Measurements from ENCODE around the gene ASPSCR1.
A peak's percentile ranks its signal among the peaks of the same experiment; 100 is the strongest.
"Not testable (repeated sequence)": the region's sequence is repeated elsewhere in the genome, so short reads cannot be mapped to it uniquely, and the experiment has no call there.

ASPSCR1 gene

DNA sequence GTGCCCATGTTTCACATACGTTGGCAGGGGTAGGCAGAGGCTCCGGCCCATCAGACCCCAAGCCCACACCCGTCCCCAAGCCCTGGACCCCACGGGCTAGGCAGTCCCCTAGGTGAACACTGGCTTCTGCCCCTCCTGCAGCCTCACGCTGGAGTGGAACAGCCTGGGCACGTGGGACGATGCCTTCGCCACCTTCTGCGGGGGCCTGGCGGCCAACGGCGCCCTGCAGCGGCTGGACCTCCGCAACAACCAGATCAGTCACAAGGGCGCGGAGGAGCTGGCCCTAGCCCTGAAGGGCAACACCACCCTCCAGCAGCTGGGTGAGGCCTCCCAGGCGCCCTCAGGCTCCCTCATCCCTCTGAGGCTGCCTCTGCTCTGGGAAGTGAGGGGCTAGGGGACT lies 47.4 kb downstream of the ASPSCR1 start:
- DNase-seq (ENCODE audit: low spot score): no peak

DNA sequence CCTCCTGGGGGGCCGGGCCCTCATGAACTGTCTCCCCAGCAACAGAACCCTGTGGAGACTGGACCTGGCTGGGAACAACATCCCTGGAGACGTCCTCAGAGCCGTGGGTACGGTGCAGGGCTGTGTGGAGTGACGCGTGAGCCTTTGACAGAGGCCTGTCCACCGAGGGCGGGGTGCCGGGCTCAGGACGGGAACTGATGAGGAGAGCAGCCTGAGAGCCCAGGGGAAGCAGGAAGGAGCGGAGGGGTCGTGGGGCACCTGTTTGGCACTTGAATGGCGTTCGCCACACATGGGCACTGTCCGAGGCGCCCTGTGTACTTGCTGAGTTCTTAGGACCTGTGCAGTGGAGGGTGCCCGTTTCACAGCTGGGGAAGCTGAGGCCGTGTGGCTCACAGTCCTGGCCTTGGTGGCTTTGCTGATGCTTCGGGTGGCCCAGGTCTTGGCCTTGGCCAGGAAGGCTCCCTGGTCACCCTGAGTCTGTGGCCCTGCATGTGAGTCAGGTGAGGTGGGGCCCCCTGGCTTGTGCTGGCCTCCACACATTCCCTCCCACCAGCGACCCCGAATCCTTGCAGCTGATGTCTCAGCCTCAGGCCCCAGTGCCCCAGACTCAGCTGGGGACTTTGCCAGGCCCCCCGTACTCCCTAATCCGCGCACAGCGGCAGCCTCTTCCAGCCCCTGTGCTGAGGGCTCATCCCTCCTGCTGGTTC lies 48.1 kb downstream of the ASPSCR1 start:
- DNase-seq (ENCODE audit: low spot score): no peak

DNA sequence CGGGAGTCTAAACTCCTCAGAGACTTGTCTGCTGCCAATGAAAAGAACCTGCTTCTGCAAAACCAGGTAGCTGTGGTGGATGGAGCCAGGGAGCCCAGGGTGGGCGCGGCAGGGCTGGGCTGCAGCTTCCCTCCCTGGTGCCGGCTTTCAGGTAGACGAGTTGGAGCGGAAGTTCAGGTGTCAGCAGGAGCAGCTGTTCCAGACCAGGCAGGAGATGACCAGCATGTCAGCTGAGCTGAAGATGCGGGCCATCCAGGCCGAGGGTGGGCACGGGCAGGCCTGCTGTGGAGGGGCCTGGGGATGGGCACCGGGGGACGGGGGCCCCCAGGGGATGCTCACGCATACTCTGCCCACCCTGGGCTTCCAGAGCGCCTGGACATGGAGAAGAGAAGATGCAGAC lies 50.8 kb downstream of the ASPSCR1 start:
- no peak for DNase-seq (ENCODE audit: low spot score)

DNA sequence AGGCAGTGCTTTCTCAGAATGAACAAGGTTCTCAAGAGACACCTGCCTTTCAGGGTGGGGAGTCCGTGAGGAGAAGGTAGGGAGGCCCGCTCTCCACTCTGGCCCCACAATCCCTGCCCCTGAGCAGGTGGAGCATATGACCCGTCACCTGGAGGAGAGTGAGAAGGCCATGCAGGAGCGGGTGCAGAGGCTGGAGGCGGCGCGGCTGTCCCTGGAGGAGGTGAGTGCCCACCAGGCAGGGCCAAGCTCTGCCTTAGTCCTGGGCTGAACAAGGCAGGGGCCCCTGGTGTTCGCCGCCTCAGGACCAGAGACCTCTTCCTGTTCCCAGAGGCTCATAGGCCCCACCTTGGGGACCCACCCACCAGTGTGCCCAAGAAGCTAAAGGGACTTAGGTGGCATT lies 51.5 kb downstream of the ASPSCR1 start:
- DNase-seq (ENCODE audit: low spot score): no peak

DNA sequence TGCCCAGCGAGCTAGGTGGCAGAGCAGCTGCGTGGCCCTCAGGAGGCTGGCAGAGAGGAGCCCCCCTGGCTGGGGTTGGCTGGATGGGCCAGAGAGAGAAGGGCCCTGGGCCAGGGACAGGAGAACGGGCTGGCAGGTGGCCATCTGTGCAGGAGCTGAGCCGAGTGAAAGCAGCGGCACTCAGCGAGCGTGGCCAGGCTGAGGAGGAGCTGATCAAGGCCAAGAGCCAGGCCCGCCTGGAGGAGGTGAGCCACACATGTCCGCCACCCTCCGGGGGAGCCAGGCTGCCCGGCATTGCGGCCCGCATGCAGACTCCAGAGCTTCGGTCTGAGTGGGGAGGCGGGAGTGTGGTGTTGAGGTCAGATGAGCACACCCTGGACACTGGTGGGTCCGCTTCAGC lies 52.0 kb downstream of the ASPSCR1 start:
- DNase-seq (ENCODE audit: low spot score): peak; percentile 83

DNA sequence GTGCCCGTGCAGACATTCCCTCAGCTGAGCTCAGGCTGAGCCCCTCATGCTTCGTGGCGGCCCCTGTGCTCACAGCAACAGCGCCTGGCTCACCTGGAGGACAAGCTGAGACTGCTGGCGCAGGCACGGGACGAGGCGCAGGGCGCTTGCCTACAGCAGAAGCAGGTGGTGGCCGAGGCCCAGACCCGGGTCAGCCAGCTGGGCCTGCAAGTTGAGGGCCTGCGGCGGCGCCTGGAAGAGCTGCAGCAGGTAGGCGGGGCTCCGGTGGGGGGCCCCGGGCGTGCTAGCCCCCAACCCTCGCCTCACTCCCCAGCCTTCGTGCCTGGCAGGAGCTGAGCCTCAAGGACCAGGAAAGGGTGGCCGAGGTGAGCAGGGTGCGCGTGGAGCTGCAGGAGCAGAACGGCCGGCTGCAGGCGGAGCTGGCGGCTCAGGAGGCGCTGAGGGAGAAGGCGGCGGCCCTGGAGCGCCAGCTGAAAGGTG lies 52.6 kb downstream of the ASPSCR1 start:
- no peak for DNase-seq (ENCODE audit: low spot score)

DNA sequence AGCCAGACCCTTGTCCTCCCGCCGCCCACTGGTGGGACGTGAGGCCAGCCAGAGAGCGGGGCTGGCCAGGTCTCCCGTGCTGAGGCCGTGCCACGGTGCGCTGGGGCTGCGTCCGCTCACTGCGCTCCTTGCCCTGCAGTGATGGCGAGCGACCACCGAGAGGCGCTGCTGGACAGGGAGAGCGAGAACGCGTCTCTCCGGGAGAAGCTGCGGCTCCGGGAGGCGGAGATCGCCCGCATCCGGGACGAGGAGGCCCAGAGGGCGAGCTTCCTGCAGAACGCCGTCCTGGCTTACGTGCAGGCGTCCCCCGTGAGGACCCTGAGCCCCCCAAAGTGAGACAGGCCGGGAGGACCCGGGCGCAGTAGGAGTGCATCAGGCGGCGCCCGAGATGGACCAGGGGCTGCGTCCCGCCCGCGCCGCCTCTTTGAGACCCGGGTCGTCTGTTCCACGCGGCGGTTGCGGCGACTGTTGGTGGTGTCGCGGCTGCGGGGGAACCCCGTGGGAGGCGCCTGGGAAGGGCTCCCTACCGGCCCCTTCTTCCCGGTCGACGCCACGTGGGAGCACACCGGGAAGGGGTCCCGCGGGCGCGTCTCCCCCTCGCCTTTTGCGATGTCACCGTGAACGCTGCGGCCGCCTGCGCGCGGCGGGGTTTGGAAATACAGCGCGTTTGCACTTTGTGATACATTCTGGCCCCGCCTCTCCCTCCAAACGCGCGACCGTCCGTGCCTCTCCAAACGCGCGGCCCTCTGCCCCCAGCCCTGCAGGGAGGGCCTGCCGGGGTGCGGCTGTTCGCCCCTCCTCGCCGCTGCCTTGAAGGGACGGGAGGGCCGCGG lies 53.3 kb downstream of the ASPSCR1 start:
- DNase-seq (ENCODE audit: low spot score): peak; percentile 84

DNA sequence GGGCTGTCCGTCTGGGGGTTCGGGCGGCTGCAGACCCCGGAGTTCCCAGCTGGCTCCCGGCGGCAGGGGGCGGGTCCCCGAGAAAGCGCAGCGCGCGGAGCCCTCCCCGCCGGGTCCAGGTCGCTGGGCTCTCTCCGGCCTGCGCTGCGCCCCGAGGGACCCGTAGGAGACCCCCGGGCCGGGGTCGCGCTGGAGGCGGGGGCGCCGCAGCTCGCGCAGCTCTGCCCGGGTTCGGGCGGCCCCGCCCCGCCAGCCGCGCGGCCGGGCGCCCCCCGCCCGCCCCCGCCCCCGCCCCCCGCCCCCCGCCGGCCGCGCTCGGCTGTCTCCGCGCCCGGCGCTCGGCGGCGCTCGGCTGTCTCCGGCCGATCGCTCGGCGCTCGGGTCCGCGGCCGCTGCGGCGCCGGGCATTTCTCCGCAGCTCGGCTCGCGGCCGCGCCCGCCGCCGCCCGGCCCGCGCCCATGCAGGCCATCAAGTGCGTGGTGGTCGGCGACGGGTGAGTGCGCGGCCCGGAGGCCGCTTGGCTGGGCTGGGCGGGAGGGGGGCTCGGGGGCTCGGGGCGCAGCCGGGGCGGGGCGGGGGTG lies 54.0 kb downstream of the ASPSCR1 start, which contains the start of gene RAC3:
TSS of gene RAC3 (plus strand) at position 376 of the 582 bp plus-strand sequence. CDS start at position 460, 84 bp downstream.
- peak; percentile 17 for DNase-seq (ENCODE audit: low spot score)

DNA sequence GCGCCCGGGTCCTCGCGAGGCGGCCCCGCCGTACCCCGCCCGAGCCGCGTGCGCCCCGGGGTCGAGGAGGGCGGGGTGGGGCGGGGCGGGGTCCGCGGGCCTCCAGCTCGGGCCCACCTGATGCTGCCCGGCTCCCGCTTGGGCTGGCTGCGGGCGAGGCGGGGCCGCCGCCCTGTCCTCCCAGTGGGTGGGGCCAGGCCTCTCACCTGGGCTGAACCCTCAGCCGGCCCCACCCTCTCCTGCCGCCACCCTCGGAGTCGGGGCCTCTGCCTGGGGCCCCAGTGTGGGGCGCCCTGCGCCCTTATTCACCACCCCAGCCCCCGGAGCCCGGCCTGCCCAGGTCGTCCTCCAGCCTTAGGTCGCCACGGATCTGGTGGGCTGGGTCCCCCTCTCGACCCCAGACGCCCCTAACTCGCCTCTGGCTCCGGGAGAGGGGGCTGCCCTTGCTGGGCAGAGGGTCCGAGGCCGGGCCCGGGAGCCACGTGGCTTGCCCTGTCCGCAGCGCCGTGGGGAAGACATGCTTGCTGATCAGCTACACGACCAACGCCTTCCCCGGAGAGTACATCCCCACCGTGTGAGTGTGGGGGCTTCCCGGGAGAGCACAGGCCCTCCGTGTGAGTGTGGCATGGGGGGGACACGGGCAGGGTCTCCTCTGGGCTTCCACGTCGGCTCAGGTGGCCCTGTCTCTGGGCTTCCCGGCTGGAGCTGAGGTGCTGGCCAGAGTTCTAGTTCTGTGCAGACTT lies 54.6 kb downstream of the ASPSCR1 start:
- peak; percentile 45 for DNase-seq (ENCODE audit: low spot score)

DNA sequence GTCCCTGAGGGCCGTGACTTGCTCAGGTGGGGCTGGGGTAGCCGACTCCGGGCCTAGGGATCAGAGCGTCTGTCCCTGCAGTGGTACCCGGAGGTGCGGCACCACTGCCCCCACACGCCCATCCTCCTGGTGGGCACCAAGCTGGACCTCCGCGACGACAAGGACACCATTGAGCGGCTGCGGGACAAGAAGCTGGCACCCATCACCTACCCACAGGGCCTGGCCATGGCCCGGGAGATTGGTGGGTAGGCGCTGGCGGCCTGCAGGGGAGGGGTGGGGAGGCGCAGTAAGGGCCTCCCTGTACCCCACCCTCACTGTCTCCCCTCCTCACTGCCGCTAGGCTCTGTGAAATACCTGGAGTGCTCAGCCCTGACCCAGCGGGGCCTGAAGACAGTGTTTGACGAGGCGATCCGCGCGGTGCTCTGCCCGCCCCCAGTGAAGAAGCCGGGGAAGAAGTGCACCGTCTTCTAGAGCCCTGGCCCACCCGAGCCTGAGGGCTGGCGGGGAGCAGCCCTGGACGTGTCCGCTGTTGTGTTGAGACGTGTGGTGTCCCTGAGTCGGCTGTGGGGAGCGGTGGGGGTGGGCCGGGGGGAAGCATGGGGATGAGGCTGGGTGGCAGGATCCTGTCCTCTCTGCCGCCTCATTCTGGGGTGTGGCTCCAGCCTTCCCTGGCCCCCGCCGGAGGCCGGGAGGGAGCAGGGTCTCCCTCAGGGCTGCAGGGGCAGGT lies 56.1 kb downstream of the ASPSCR1 start:
- no peak for DNase-seq (ENCODE audit: low spot score)

DNA sequence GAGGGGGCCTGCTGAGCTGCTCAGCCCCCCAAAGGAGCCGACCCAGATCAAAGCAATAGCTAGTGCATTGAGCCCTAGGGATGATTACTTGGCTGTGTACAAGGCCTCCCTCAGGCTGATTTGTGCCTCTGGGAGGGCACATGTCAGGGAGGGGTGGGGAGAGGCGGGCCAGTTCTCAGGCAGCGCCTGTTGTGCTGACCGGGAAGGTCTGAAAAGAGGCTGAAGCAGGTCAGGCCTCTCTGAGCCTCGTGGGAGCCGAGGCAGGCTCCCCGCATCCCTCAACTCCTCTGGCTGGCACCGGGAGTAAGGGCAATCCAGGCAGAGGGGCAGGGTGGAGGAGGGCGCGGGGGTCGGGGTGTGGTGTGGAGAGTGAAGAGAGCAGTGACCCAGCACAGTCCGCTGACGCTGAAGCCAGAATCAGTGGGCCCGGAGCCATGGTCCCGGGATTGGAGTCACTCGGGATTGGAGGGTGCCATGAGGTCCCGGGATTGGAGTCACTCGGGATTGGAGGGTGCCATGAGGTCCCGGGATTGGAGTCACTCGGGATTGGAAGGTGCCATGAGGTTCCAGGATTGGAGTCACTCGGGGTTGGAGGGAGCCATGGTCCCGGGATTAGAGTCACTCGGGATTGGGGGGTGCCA lies 57.1 kb downstream of the ASPSCR1 start:
- peak; percentile 43 for DNase-seq (ENCODE audit: low spot score)

DNA sequence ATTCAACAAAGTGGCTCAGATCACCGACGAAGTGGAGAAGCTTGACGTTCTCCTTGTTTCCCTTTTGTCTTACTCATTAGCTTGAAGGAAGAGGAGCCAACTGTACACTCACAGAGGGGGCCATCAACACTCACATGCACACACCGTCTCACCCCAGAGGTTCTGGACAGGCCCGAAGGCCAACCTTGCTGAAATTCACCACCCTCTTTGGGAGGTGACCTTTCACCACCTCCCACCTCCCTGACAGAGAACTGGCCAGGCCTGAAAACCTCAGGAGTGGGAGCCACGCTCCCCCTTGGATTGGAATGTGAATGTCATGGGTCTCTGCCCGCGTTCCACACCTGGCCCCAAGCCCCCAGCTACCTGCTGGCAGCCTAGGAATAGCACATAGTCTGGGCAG lies 58.1 kb downstream of the ASPSCR1 start:
- no peak for DNase-seq (ENCODE audit: low spot score)

DNA sequence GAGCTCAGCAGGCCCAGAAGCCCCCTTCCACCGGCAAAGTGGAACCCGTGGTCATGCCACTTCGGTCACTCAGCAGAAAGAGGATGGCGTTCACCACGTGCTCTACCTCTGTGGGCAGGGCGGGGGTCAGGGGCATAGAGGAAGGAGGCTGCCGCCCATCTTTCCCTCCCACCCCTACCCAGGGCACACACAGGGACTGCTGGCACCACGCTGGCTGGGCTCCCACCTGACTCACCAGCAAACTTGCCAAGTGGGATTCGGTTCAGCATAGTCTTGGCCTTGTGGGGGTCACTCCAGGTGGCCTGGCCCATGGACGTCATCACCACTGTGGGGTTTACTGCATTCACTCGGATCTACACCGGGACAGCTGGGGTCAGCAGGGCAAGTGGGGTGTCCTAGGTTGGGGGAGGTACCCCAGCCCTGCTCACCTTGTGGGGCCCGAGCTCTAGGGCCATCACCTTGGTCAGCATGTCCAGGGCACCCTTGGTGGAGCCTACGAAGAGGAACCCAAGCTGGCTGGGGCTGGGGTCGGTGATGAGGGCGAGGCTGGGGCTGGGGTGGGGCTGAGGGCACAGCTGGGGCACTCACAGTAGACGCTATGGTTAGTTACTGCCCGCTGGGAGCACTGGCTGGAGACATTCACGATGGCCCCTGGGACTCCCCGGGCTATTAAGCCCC lies 58.7 kb downstream of the ASPSCR1 start:
- no peak for DNase-seq (ENCODE audit: low spot score)

DNA sequence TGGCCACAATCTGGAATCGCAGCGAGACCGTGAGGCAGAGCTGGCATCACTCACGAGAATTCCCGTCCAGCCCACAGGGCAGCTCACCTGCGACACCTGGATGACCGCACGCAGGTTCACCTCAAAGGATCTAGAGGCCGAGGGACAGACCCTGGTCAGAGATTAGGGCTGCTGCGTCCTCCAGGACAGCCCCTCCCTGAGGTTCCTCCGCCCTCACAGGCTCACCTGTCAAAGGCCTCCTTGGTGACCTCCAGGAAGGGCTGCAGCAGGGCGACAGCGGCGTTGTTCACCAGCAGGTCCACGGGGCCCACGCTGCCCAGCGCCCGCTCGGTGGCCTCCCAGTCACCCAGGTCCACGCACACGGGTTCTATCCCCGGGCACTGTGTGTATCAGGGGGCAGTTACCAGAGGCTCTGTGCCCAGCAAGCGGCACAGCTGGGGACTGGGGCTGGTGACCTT lies 59.2 kb downstream of the ASPSCR1 start:
- no peak for DNase-seq (ENCODE audit: low spot score)

DNA sequence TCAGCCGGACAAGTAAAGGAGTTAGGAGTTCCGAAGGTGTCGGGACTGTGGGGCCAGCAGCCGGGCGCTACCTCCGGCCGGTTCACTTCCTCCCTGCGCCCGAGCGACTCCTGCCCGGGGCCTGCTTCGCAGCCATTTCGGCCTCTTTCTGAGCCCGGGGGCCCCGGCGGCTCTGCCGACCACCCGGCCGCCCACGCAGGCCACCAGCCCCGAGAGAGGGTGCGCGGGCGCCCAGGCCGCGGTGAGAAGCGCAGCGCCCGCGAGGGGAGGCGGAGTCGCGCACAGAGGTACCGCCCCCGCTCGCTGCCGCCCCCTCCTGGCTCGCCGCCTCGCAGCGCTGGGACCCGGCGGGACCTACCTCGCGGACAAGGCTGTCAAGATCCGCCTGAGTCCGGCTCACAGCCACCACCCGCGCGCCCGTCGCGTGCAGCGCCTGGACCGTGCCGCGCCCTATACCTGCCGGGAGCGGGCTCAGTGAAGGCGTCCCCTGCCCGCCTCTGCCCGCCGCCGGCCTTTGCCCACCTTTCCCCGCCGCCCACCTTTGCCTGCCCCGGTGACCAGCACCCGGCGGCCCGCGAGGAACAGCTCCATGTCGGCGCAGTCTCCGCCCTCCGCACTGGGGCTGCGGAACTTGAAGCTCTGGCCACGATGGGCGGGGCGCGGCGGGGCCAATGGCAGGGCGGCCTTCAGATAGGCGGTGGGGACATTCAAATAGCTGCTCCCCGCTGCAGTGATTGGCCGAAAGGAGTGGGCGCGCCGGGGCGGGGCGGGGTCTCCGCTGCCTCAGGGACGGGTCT lies 59.9 kb downstream of the ASPSCR1 start, which contains the start of gene DCXR:
TSS of gene DCXR (minus strand) at position 606 of the 797 bp plus-strand sequence. CDS start at position 591, 15 bp downstream.
- peak; percentile 98 for DNase-seq (ENCODE audit: low spot score)

DNA sequence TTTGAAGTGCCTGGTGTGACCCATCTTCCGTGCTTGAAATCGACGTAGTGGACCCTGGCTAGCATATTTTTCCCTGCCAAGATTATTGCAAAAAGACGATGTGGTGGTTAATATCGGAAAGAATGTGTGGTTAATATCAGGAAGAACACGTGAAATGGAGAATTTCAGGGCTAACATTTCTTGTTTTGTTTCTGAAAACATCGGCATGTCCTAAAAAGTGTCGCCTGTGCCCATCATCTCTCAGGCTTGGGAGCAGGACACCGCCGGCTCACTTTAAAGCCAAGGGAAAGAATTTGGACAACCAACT lies 60.4 kb downstream of the ASPSCR1 start:
- DNase-seq (ENCODE audit: low spot score): no peak

DNA sequence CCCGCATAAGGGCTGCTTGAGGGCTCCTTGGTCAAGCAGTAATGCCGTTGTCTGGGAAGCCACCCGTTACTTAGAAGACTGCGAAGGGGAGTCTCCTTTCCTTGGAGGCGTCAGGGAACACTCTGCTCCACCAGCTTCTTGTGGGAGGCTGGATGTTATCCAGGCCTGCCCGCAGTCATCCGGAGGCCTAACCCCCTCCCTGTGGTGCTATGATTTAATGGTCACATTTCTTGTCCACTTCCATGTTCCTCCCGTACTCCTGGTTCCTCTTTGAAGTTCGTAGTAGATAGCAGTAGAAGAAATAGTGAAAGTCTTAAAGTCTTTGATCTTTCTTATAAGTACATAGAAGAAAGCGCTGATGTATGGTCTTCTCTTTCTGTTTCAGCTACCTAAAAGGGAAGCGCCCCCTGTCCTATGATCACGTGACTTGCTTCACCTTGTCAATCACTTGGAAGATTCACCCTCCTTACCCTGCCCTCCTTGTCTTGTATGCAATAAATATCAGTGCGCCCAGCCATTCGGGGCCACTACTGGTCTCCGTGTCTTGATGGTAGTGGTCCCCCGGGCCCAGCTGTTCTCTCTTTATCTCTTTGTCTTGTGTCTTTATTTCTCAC lies 61.5 kb downstream of the ASPSCR1 start:
- DNase-seq (ENCODE audit: low spot score): not testable (repeated sequence)

DNA sequence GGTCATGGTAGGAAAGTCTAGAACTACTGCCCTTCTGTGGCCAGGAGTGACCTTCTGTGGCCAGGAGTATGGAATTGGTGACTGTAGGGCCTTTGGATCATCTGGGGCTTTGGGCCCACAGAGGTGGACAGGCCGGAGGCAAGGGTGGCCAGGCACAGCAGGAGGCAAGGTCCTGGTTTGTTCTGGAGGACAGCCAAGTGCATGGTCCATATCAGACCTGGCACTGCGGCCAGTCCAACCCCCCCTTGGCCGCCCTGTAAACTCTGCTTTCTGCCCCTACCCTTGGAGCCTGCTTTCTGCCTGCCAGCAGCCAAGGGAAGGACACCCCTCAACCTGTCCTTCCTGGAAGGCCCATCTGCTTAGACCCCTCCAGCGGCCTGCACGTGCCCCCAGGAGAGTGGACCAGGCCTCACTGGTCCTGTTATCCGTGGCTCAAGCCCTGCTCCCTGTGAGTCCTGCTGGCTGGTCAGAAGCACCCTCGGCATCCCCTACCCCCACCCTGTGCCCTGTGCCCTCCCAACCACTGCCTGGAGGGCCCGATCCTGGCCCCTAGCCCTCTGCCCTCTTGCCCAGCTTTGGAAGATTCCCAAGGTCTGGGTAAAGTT lies 62.4 kb downstream of the ASPSCR1 start:
- no peak for DNase-seq (ENCODE audit: low spot score)
